ENCODE results near the gene VCPKMT.

DNA sequence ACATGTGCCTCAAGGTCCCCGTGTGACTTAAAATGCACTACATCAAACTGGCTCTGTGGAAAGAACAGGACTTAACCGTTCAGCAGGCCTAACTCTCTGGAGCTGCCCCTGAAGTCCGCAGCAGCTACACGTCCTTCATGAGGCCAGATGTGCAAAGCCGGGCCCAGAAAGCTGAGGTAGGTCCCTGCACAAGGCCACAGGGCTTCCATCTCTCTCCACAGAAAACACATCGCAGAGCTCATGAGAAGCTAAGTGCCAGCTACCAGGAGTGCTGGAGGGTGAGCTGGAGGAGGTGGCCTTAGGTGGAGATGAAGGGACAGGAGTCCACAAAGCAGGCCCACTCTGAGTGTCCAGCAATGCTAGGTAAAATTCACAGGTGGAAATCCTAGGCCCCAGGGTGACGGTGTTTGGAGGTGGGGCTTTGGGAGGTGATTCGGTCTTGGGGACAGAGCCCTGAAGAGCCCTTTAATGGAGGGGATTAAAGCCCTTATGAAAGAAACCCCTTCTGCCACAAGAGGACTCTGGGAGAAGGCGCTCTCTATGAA, 52.4 kb downstream of the VCPKMT start:
- TF ChIP-seq POLR2A (IDR thresholded peaks at IDR 0.05) (no peak), POLR2AphosphoS5 (IDR thresholded peaks at IDR 0.05) (no peak)
